Stimulated activated naive CD8-positive, alpha-beta T cell treated with anti-CD3 and anti-CD28 coated beads, Interleukin-15, Interleukin-2, amounts not matched to agents 100 ng/mL and 50 ng/mL, for 24 hours (primary cell): Measurements from ENCODE around the gene CAMK2B.
"Not testable (repeated sequence)": the region's sequence is repeated elsewhere in the genome, so short reads cannot be mapped to it uniquely, and the experiment has no call there.

Experiments
- H3K27ac Mint-ChIP-seq: one replicate; pipeline ENCODE4 v1.8.0; 2021; ENCODE audit warnings: mild to moderate bottlenecking, mixed read lengths
- H3K27me3 Mint-ChIP-seq: one replicate; pipeline ENCODE4 v1.8.0; 2021; ENCODE audit warnings: mixed read lengths
- H3K36me3 Mint-ChIP-seq: one replicate; pipeline ENCODE4 v1.8.0; 2021; ENCODE audit warnings: low read depth, mixed read lengths
- H3K4me1 Mint-ChIP-seq: one replicate; pipeline ENCODE4 v1.8.0; 2021; ENCODE audit warnings: low read depth, mixed read lengths
- H3K4me3 Mint-ChIP-seq: one replicate; pipeline ENCODE4 v1.8.0; 2021; ENCODE audit warnings: mild to moderate bottlenecking, mixed read lengths
- H3K9me3 Mint-ChIP-seq: one replicate; pipeline ENCODE4 v1.8.0; 2021; ENCODE audit warnings: mixed read lengths

The CAMK2B gene

DNA sequence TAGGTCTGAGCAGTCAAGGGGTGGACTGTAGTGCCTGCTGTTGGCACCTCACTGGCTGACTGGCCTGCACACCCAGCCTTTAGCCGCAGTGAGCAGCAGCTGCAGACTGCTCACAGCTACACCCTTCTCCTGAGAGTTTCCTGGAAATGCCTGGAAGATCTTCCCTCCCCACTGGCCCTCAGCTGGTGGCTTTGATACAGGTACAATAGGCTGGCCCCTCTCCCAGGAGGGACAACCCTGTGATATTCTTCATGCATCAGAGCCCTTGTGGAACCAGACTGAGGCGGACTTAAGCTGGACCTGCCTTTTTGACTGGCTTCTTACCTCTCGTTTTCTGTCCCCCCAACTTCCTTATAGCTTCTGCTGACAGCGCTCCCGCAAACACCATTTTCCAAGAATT lies 142.6 kb downstream of the CAMK2B start:
- no peak overlapping the region for H3K27ac Mint-ChIP-seq
- no peaks in the 10 kb centered on the region for H3K4me1 Mint-ChIP-seq
- no peaks in the 10 kb centered on the region for H3K36me3 Mint-ChIP-seq
- no peak overlapping the region for H3K4me3 Mint-ChIP-seq
- H3K9me3 Mint-ChIP-seq = peaks cover 8% of the 10 kb centered on the region
- no peaks in the 10 kb centered on the region for H3K27me3 Mint-ChIP-seq

DNA sequence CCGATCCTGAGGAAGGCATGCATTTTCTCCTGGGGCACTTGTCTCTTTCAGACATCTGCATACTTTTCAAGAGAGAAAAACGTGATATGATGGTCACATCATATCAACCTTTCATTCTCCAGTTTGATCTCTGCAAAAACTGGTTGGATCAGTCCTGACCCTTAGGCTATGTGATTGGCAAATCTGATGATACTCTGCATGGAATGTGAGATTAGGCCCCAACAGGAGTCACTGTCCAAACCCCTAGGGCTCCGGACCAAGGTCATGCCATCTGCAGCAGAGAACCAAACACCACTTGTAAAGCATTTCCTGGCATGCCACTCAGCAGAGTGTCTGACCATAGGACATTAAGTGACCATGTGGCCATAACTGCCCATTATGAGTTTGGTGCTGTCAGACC lies 144.8 kb downstream of the CAMK2B start:
- H3K27ac Mint-ChIP-seq = no peak overlapping the region
- peaks cover 8% of the 10 kb centered on the region for H3K9me3 Mint-ChIP-seq
- H3K4me3 Mint-ChIP-seq = no peak overlapping the region
- H3K36me3 Mint-ChIP-seq = no peaks in the 10 kb centered on the region
- H3K4me1 Mint-ChIP-seq = no peaks in the 10 kb centered on the region
- H3K27me3 Mint-ChIP-seq = no peaks in the 10 kb centered on the region

DNA sequence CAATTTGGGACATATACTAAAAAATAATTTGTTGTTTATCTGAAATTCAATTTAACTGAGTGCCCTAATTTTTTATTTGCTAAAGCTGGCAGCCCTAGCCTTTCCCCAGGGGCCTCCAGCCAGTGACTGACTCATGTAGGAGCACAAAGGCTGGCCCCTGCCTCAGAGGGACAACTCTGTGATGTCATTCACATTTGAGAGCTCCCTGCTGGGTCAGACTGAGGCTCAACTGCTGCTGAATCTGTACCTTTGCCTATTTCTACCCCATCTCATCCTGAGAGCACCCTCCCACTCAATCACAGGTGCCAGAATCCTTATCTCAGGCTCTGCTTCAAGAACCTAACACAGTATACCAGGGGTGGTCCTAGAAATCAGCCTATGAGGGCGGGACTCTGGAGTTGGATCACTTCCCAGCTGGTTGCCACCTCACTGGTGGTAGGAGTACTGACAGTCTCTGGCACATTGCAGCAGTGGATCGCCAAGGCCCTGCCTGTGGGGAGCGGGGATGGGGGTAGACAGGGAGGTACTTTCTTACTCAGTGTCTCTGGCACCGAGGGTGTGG lies 147.7 kb downstream of the CAMK2B start:
- Mint-ChIP-seq H3K9me3 (peaks cover 5% of the 10 kb centered on the region), H3K27ac (no peak overlapping the region), H3K27me3 (peaks cover 8% of the 10 kb centered on the region), H3K4me3 (no peak overlapping the region), H3K36me3 (no peaks in the 10 kb centered on the region), H3K4me1 (no peaks in the 10 kb centered on the region)

DNA sequence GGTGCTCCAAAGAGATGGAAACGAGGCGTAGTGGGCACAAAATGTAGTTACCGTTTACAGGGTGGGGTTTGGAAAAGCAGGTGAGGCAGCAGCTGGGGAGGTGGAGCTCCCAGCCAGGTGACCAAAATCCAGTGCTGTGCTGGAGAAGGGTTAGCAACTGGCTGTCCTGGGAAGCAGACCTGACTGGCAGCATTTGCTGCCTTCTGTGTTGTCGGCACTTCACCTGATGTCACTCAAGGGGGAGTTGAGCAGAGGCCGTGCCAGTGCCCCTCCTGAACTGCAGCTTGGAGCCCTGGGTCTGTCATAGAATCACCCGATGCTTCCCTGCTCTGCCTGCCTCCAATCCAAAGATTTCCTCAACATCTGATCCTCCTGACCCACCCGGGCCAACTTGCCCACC lies 148.9 kb downstream of the CAMK2B start:
- no peak overlapping the region for H3K27ac Mint-ChIP-seq
- peaks cover 8% of the 10 kb centered on the region for H3K27me3 Mint-ChIP-seq
- no peak overlapping the region for H3K4me3 Mint-ChIP-seq
- H3K36me3 Mint-ChIP-seq = no peaks in the 10 kb centered on the region
- no peaks in the 10 kb centered on the region for H3K9me3 Mint-ChIP-seq
- no peaks in the 10 kb centered on the region for H3K4me1 Mint-ChIP-seq

DNA sequence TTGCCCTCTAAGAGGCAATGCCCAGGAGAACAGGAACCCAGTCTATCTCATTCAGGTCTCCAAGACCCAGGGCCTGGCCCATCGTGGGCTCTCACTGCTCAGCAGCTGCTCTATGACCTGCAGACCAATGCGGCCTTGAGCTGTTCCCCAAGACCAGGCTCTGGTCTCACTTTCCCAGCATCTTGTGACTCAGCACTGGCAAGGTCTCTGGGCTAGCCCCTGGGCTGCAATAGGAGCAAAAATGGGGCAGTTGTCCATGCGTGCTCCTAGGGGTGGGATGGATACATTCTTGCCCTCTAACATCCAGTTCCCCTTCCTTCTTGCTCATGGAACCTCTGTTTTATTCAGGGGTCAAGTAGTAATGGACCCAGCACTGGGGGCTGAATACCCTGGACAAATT lies 149.7 kb downstream of the CAMK2B start:
- Mint-ChIP-seq H3K9me3 (no peaks in the 10 kb centered on the region), H3K4me1 (no peaks in the 10 kb centered on the region), H3K27ac (no peak overlapping the region), H3K27me3 (peaks cover 8% of the 10 kb centered on the region), H3K36me3 (no peaks in the 10 kb centered on the region), H3K4me3 (no peak overlapping the region)

DNA sequence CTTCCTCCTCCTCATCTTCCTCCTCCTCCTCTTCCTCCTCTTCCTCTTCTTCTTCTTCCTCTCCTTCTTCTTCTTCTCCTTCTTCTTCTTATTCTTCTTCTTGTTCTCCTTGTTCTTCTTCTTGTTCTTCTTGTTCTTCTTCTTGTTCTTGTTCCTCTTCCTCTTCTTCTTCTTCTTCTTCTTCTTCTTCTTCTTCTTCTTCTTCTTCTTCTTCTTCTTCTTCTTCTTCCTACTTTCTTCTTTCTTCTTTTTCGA lies 150.8 kb downstream of the CAMK2B start:
- not testable (repeated sequence) for H3K4me3 Mint-ChIP-seq, H3K27me3 Mint-ChIP-seq, H3K36me3 Mint-ChIP-seq, H3K27ac Mint-ChIP-seq, H3K4me1 Mint-ChIP-seq, H3K9me3 Mint-ChIP-seq

DNA sequence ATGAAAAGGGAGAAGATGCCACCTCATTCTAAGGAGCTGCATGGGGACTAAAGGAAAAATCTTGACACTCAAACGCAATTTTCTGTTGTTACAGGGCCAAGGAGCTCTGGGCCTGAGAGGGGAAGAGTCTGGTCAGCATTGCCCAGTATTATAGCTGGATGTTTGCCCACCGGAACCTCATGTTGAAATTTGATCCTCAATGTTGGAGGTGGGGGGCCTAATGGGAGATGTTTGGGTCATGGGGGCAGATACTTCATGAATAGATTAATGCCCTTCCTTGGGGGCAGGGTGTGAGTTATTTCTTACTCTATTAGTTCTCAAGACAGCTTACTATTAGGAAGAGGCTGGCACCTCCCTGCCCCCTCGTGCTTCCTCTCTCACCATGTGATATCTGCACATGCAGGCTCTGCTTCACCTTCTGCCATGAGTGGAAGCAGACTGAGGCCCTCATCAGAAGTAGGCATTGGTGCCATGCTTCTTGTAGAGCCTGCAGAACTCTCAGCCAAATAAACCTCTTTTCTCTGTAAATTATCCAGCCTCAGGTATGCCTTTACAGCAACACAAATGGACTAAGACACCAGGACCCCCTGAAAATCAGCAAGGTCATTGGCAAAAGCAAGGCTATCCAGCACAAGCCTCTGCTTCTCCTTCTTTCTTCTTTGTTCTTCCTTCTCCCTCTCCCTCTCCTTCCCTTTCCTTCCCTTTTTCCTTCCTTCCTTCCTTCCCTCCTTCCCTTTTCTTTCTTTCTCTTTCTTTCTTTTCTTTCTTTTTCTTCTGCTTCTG lies 151.3 kb downstream of the CAMK2B start:
- H3K36me3 Mint-ChIP-seq = no peaks in the 10 kb centered on the region
- H3K27ac Mint-ChIP-seq = no peak overlapping the region
- H3K9me3 Mint-ChIP-seq = no peaks in the 10 kb centered on the region
- H3K4me3 Mint-ChIP-seq = no peak overlapping the region
- H3K4me1 Mint-ChIP-seq = no peaks in the 10 kb centered on the region
- peaks cover 8% of the 10 kb centered on the region for H3K27me3 Mint-ChIP-seq

DNA sequence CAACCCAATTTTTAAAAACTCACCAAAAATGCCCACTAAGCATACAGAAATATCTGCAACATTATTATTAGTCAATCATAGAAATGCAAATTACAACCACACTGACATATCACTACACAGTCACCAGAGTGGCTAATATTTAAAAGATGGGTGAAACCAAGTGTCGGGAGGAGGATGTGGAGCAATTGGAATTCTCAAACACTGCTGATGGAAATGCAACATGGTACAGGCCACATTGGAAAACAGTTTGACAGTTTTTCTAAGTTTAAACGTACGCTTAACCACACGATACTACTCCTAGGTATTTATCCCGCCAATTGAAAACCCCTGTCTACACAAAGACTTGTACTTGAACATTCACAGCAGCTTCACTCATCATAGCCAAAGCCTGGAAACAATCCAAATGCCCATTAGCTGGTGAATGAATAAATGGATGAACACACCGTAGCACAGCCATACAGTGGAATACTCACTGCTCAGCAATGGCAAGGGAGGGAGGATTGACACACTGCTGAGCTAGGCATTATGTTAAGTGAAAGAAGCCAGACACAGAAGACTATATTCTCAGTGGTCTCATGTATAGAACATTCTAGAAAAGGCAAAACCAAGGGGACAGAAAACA lies 152.5 kb downstream of the CAMK2B start:
- Mint-ChIP-seq H3K4me1 (peaks cover under 1% of the 10 kb centered on the region), H3K9me3 (no peaks in the 10 kb centered on the region), H3K27me3 (peaks cover 8% of the 10 kb centered on the region), H3K4me3 (no peak overlapping the region), H3K36me3 (no peaks in the 10 kb centered on the region), H3K27ac (no peak overlapping the region)

DNA sequence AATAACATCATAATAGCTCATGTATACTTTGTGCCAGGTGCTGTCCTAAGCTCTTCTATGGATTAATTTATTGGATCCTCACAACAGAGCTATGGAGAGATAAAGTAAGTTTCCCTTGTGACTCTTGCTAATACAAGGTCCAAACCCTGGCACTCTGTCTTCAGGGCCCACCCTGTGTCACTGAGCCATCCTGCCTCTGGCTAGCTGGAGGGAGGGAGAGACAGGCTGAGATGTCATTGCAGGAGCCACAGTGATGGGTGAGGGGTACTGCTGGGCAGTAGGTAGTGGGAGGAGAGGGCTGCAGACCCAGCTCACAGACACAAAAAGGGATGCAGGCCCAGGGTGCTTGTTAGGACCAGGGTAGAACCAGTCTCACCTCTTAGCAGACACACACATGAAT lies 153.0 kb downstream of the CAMK2B start:
- Mint-ChIP-seq H3K4me3 (no peak overlapping the region), H3K9me3 (no peaks in the 10 kb centered on the region), H3K27ac (no peak overlapping the region), H3K27me3 (peaks cover 8% of the 10 kb centered on the region), H3K4me1 (peaks cover 7% of the 10 kb centered on the region), H3K36me3 (no peaks in the 10 kb centered on the region)

DNA sequence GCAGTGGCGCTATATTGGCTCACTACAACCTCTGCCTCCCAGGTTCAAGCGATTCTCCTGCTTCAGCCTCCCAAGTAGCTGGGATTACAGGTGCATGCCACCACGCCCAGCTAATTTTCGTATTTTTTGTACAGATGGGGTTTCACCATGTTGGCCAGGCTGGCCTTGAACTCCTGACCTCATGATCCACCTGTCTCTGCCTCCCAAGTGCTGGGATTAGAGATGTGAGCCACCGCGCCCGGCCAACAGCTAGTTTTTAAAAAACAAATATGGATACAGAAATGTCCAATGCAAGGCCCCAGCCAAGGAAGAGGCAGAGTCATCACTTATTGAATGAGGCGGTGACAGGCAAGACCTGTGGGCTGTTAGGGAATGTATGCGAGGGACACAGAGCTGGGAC lies 153.5 kb downstream of the CAMK2B start:
- not testable (repeated sequence) for H3K27ac Mint-ChIP-seq, H3K4me3 Mint-ChIP-seq, H3K4me1 Mint-ChIP-seq, H3K9me3 Mint-ChIP-seq, H3K27me3 Mint-ChIP-seq, H3K36me3 Mint-ChIP-seq

DNA sequence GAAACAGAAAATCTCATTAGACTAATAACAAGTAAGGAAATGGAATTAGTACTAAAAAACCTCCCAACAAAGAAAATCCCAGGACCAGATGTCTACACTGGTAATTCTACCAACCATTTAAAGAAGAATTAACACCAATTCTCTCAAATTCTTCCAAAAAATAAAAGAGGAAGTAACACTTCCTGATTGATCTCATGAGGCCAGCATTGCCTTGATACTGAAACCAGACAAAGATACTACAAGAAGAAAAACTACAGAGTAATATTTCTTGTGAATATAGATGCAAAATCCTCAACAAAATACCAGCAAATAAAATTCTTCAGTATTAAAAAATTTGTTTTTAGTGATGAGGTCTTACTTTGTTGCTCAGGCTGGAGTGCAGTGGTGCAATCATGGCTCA lies 157.5 kb downstream of the CAMK2B start:
- Mint-ChIP-seq H3K4me1 (peaks cover 7% of the 10 kb centered on the region), H3K4me3 (no peak overlapping the region), H3K9me3 (no peaks in the 10 kb centered on the region), H3K27me3 (no peaks in the 10 kb centered on the region), H3K27ac (peak overlapping the region; percentile 49), H3K36me3 (no peaks in the 10 kb centered on the region)
